Suprapubic skin (tissue), 4 donors: Measurements from ENCODE around the gene SIGLEC14.

Source experiments
- CTCF ChIP-seq, 2 donors: fragments of 200-600 bp in 1 of 2; fragments of 450-650 bp in 1 of 2; sonication (generic) in 1 of 2; IDR thresholded peaks; one replicate each; pipeline ENCODE4 v1.5.1; 2016 to 2019; ENCODE audit warnings: antibody characterized with exemption in 2 of 2, mild to moderate bottlenecking in 1 of 2, moderate library complexity in 1 of 2
- POLR2A ChIP-seq, 2 donors: fragments of 450-650 bp; IDR thresholded peaks; one replicate each; pipeline ENCODE4 v1.6.1; 2017; ENCODE audit warnings: antibody characterized with exemption in 2 of 2, mild to moderate bottlenecking in 2 of 2, moderate library complexity in 2 of 2
- POLR2AphosphoS5 ChIP-seq, 3 donors: sonication (generic); formaldehyde crosslinking; IDR thresholded peaks; one replicate each; pipeline ENCODE4 v1.6.1; 2017; ENCODE audit warnings: antibody characterized with exemption in 3 of 3

- TF ChIP-seq POLR2A (IDR thresholded peaks at IDR 0.05) (no peak), CTCF (IDR thresholded peaks at IDR 0.05) (no peak), POLR2AphosphoS5 (IDR thresholded peaks at IDR 0.05) (no peak)
Observed at GRCh38 chr19:51668216-51668615, 21.6 kb upstream of the SIGLEC14 start.
